ENCODE data around the gene SV2C.

Gene SV2C

DNA sequence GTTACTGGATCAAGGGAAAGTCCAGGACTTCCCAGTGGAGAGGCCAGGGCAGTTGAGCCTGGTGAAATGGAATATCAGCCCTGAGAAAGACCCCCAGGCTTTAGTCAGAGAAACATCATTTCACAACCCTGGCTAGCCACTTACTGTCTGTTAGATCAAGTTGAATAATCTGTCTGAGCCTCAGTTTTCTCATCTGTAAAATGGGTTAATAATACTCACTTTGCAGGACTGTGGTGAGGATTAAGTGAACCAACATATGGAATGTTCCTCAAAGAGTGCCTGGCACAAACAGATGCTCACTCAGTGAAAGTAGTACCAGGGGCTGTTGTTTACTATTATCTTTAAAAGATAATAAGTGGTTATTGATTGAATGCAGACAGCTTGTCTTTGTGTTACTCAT lies 110.5 kb downstream of the SV2C start:
- Histone ChIP-seq H3K9ac (ENCODE audit: low read depth, low read length, poor library complexity, severe bottlenecking) (no peak overlapping the region), H3K4me3 (ENCODE audit: low read length, poor library complexity, severe bottlenecking) (no peak overlapping the region)
- TF ChIP-seq, protein P1, sequence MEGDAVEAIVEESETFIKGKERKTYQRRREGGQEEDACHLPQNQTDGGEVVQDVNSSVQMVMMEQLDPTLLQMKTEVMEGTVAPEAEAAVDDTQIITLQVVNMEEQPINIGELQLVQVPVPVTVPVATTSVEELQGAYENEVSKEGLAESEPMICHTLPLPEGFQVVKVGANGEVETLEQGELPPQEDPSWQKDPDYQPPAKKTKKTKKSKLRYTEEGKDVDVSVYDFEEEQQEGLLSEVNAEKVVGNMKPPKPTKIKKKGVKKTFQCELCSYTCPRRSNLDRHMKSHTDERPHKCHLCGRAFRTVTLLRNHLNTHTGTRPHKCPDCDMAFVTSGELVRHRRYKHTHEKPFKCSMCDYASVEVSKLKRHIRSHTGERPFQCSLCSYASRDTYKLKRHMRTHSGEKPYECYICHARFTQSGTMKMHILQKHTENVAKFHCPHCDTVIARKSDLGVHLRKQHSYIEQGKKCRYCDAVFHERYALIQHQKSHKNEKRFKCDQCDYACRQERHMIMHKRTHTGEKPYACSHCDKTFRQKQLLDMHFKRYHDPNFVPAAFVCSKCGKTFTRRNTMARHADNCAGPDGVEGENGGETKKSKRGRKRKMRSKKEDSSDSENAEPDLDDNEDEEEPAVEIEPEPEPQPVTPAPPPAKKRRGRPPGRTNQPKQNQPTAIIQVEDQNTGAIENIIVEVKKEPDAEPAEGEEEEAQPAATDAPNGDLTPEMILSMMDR (conservative IDR thresholded peaks at IDR 0.05; ENCODE audit: low read length), result no peak
- TF ChIP-seq EZH2phosphoT487 (IDR thresholded peaks at IDR 0.05; ENCODE audit: borderline replicate concordance), result no peak

DNA sequence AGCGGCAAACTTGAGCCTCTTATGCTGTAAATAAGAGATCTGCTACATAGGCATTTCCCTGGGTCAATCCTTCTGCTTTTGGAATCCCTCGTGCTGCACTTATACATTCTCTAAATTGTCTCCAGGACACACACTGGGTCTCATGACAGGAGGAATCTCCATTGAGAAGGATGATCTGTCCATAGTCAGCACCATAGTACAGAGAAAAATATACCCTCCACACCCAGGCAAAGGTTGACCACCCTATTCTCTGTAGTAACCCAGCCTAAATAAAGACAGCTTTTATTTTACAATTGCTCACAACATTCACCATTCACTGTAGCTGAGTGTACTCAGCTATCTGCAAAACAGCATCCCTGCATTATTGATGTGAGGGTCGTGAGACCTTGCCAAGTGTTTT lies 111.2 kb downstream of the SV2C start:
- H3K9me3 ChIP-seq (ENCODE audit: insufficient read depth, low read depth, low read length), result no peaks in the 10 kb centered on the region
- H3K9me2 ChIP-seq (replicated peaks; ENCODE audit: low read depth, low read length), result no peaks in the 10 kb centered on the region
- H4K20me1 ChIP-seq (ENCODE audit: insufficient read depth, low read length, poor library complexity, severe bottlenecking), result no peaks in the 10 kb centered on the region
- H3F3A ChIP-seq (ENCODE audit: low read depth), result no peaks in the 10 kb centered on the region
- H3K4me2 ChIP-seq (ENCODE audit: low read depth, low read length, poor library complexity, severe bottlenecking), result no peak overlapping the region
- TF ChIP-seq, protein P1 (conservative IDR thresholded peaks at IDR 0.05; ENCODE audit: low read length), result no peak
- no peak for TF ChIP-seq EZH2phosphoT487 (IDR thresholded peaks at IDR 0.05; ENCODE audit: borderline replicate concordance)
- H3K9ac ChIP-seq (ENCODE audit: low read depth, low read length, poor library complexity, severe bottlenecking), result no peak overlapping the region
- H3K79me2 ChIP-seq (ENCODE audit: insufficient read depth, low read length), result no peaks in the 10 kb centered on the region
- H3K4me1 ChIP-seq (ENCODE audit: insufficient read depth, low read length, poor library complexity, severe bottlenecking), result no peaks in the 10 kb centered on the region
- no peak overlapping the region for H3K4me3 ChIP-seq (ENCODE audit: low read length, poor library complexity, severe bottlenecking)
- H2AFZ ChIP-seq (ENCODE audit: low read length), result no peak overlapping the region
- H3K27me3 ChIP-seq (ENCODE audit: insufficient read depth, low read length, poor library complexity, severe bottlenecking), result no peaks in the 10 kb centered on the region
- no peaks in the 10 kb centered on the region for H3K36me3 ChIP-seq (ENCODE audit: insufficient read depth, low read length)

More for the DNA sequence above, 110.5 kb downstream of the SV2C start:
- no peaks in the 10 kb centered on the region for H3K36me3 ChIP-seq (ENCODE audit: insufficient read depth, low read length)
- H3K27me3 ChIP-seq (ENCODE audit: insufficient read depth, low read length, poor library complexity, severe bottlenecking), result no peaks in the 10 kb centered on the region
- H3K4me2 ChIP-seq (ENCODE audit: low read depth, low read length, poor library complexity, severe bottlenecking), result no peak overlapping the region
- H2AFZ ChIP-seq (ENCODE audit: low read length), result no peak overlapping the region
- H3K4me1 ChIP-seq (ENCODE audit: insufficient read depth, low read length, poor library complexity, severe bottlenecking), result no peaks in the 10 kb centered on the region
- no peaks in the 10 kb centered on the region for H3K9me3 ChIP-seq (ENCODE audit: insufficient read depth, low read depth, low read length)
- H3K79me2 ChIP-seq (ENCODE audit: insufficient read depth, low read length), result no peaks in the 10 kb centered on the region
- no peaks in the 10 kb centered on the region for H4K20me1 ChIP-seq (ENCODE audit: insufficient read depth, low read length, poor library complexity, severe bottlenecking)
- H3F3A ChIP-seq (ENCODE audit: low read depth), result no peaks in the 10 kb centered on the region
- no peaks in the 10 kb centered on the region for H3K9me2 ChIP-seq (replicated peaks; ENCODE audit: low read depth, low read length)

DNA sequence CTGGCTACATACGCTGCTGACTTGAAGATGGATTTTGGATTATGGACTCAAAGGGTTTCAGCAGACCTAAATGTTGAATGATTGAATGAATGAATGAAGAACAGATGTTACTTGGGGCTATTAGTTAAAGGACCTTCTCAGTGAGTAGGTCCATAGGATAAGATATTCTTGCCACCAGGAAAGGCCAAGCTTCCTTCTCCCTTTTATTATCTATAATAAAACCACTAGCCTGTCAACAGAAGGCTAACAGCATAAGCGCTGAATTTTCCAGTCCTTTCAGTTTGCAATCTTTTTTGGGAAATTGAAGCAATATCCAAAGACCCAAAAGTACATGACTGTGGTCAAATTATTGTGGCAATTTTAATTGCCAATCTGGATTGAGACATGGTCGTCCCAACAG lies 113.3 kb downstream of the SV2C start:
- Histone ChIP-seq H3K9me3 (ENCODE audit: insufficient read depth, low read depth, low read length) (no peaks in the 10 kb centered on the region), H2AFZ (ENCODE audit: low read length) (no peak overlapping the region), H3K27me3 (ENCODE audit: insufficient read depth, low read length, poor library complexity, severe bottlenecking) (no peaks in the 10 kb centered on the region), H3K36me3 (ENCODE audit: insufficient read depth, low read length) (no peaks in the 10 kb centered on the region), H3K4me3 (ENCODE audit: low read length, poor library complexity, severe bottlenecking) (no peak overlapping the region), H3K9me2 (replicated peaks; ENCODE audit: low read depth, low read length) (no peaks in the 10 kb centered on the region), H4K20me1 (ENCODE audit: insufficient read depth, low read length, poor library complexity, severe bottlenecking) (no peaks in the 10 kb centered on the region), H3F3A (ENCODE audit: low read depth) (no peaks in the 10 kb centered on the region), H3K4me2 (ENCODE audit: low read depth, low read length, poor library complexity, severe bottlenecking) (no peak overlapping the region), H3K4me1 (ENCODE audit: insufficient read depth, low read length, poor library complexity, severe bottlenecking) (no peaks in the 10 kb centered on the region), H3K9ac (ENCODE audit: low read depth, low read length, poor library complexity, severe bottlenecking) (no peak overlapping the region), H3K79me2 (ENCODE audit: insufficient read depth, low read length) (no peaks in the 10 kb centered on the region)
- no peak for TF ChIP-seq EZH2phosphoT487 (IDR thresholded peaks at IDR 0.05; ENCODE audit: borderline replicate concordance)
- TF ChIP-seq, protein P1 (conservative IDR thresholded peaks at IDR 0.05; ENCODE audit: low read length), result no peak

Data from Loucy (cell line).